Ammon's horn (tissue), 1 donor: ENCODE results near the gene OR51B5.
A peak's percentile ranks its signal among the peaks of the same experiment; 100 is the strongest.
"Not testable (repeated sequence)": the region's sequence is repeated elsewhere in the genome, so short reads cannot be mapped to it uniquely, and the experiment has no call there.

Experiments used
- DNase-seq: peaks from one replicate; pipeline ENCODE4 v3.0.0-alpha.2; 2016; ENCODE audit warnings: low spot score

The OR51B5 gene

DNA sequence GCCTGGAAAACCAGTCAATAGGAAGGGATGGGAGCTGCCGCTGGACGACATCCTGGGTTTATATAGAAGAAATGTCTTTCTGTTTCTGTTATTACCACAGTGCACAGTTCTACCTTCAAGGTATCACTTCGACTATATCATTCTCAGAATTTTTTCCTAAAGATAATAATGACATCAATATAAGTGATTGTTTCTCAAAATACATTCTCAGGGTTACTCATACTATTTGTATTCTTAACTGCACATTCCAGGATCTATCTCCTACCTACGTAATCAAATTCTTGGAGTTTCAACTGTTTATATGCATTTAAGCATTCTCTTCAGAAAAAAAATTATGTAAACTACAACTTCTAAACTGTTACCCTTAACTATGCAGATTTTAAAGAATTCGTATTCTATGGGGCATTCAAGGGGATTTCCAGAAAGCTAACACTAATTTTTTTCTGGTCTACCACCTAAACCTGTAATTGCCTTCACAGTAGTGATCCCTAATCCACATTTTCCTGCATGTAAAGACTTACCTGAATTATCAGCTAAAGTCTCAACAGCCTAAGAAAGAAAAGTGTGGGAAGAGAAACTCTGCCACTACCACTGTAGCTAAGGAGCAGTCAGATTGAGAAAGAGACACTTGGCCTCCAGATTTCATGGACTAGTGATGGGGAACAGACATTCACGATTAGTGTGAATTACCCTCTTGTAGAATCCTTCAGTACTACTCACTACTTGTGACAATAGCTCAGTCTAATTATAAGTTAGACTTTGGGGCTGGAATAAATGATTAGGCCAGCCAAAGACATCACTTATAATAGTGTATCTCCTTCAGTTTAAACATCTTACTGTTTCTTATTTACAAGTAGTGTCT lies at the start of gene OR51B5:
Gene OR51B5, minus strand, starts transcription at position 51 of the 862 bp plus-strand sequence. Its CDS starts 0 bp downstream, at position 51.
- no peak for DNase-seq

DNA sequence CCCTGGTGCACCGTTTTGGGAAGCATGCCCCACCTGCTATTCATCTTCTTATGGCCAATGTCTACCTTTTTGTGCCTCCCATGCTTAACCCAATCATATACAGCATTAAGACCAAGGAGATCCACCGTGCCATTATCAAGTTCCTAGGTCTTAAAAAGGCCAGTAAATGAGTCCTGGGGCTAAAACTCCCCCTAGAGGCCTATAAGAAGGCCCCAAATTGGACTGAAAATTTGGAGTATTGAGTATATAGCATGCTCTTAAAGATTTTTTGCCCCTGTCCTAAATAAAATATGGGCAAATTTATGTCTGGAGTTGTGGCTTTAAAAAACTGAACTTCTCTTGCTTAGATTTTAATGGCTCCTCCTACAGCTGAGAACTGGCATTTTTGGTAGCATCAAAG lies 46.9 kb upstream of the OR51B5 start:
- no peak for DNase-seq

DNA sequence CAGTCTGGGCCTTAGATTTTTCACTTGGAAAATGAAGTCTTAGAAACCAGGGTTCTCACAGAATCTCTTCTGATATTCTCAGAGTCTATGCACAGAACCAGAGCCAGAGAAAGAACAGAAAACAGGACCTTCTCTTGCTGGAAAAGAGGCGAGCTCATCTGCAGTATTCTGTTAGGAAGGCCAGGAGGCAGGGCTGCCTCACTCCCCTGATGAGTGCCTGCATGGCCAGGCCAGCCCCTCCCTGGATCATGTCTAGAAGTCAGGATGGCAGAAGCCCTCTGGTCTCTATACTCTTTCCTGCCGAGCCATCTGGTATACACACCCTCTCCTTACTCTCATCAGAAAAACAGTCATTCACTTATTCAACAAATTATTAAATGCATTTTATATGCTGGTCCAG lies 41.0 kb upstream of the OR51B5 start:
- DNase-seq: no peak

DNA sequence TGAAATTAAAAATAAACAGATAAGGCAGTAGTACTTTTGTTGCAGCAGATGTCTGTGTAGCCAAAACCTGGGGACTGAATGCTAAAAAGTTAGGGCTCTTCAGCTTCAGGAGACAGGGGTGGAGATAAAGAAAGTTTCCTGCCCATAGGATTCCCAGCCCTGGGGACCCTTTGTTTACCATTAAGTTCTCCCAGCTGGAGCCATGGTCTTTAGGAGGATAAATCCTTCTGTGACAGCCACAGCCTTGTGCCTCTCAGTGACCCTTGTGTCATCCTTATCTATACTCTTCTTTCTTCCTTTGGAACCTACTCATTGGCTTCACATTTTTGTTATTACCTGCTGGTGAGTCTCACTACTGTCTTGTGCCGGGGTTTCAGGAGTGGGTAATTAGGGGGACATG lies 40.3 kb upstream of the OR51B5 start, which contains the start of gene OR51M1:
Gene OR51M1, plus strand, starts transcription at position 237 of the 400 bp plus-strand sequence. CDS start 5,587 bp downstream, outside the sequence.
- no peak for DNase-seq

- DNase-seq: peak; percentile 58
Measured at GRCh38 chr11:5380740-5381342, 37.5 kb upstream of the OR51B5 start.

- no peak for DNase-seq
Measured at GRCh38 chr11:5369789-5370188, 26.5 kb upstream of the OR51B5 start.

DNA sequence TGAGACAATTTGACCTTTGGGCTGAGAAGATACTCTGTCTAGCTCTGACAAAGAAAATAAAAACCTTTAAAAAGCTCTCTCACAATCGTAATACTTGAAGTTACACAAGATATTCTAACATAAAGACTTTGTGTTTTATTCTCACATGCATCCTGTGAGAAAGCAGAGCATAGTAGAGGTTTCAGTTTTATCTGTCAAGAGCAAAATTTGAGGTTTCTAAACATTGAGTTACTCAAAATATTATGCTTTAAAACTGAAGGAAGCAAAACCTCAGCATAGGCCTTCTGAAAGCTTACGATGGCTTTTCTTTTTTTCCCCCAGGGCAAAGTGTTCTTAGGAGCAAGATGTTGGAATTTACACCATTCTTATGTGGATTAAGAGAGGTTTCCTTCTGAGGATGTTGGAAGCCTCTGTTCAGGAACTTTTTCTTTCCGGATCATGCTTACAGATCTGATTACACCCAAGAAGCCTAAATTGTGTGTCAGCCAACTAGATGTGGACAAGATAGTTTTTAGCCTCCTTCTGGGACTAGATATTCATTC lies 25.2 kb upstream of the OR51B5 start:
- no peak for DNase-seq

GRCh38 chr11:5367448-5368074 lies 24.2 kb upstream of the OR51B5 start:
- no peak for DNase-seq

DNA sequence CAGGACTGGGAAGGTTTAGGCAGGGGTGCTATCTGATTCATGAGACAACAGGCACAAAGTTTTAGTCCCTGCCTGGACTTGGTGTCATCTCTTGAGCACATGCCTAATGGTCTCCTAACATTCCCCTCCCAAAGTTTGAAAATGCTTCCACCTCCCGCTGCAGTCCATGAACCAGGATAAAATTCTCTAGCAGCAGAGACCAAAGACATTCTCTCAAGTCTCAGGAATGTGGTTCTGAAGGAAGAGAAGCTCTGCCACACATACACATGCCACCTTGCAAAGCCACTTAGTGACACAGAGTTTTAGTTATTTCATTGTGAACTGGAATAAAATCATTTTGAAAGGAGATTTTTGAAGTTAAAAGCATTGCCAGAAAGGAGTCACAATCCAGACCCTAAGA lies 23.5 kb upstream of the OR51B5 start:
- DNase-seq: no peak

DNA sequence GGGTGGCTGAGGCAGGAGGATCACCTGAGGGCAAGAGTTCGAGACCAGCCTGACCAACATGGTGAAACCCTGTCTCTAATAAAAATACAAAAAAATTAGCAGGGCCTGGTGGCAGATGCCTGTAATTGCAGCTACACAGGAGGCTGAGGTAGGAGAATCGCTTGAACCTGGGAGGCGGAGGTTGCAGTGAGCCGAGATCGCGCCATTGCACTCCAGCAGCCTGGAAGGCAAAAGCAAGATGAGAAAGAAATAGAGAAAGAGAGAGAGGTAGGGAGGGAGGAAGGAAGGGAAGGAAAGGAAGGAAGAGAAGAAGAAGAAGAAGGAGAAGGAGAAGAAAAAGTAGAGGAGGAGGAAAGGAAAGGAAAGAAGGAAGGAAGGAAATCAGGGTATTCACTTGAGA lies 23.0 kb upstream of the OR51B5 start:
- not testable (repeated sequence) for DNase-seq

DNA sequence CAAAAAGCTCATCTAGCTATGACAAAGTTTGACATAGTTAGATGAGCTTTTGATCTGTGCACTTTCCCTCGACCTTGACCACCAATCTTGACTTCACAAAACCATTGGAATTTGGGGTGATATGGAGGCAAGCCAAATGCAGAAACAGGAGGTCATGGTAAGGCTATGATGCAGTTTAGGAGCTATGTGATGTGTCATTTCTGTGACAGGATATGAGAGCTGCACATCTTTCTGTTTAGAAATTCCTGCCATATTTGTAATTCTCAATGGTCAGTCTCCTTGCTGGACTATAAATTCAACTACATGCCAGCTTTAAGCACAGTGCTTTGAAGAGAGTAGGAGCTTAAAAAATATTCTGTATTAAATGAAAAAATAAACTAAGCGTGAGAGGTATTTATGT lies 20.9 kb upstream of the OR51B5 start:
- DNase-seq: no peak

DNA sequence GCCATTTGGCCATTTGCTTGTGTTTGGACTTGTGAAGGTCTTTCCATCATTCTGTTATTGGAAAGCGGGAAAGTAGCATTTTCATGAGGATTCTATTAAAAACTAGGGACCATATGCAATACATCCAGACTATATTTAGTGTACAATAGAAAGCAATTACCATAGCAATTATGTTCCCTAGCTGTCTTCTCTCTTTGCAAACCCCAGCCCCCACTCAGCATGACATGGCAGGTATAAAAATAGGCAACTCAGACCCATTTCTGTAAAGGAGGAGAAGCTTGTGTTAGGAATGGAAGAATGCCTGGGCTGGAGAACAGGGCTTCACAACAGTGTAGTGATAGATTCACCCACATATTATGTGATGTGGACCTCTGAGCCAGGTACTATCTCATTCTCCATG lies 20.4 kb upstream of the OR51B5 start:
- DNase-seq: no peak

- DNase-seq: no peak
Measured at GRCh38 chr11:5362017-5362625, 18.8 kb upstream of the OR51B5 start.

DNA sequence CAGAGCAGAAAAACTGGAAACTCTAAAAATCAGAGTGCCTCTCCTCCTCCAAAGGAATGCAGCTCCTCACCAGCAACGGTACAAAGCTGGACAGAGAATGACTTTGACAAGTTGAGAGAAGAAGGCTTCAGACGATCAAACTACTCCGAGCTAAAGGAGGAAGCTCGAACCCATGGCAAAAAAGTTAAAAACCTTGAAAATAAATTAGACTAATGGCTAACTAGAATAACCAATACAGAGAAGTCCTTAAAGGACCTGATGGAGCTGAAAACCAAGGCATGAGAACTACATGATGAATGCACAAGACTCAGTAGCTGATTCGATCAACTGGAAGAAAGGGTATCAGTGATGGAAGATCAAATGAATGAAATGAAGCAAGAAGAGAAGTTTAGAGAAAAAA lies 12.7 kb upstream of the OR51B5 start:
- not testable (repeated sequence) for DNase-seq

DNA sequence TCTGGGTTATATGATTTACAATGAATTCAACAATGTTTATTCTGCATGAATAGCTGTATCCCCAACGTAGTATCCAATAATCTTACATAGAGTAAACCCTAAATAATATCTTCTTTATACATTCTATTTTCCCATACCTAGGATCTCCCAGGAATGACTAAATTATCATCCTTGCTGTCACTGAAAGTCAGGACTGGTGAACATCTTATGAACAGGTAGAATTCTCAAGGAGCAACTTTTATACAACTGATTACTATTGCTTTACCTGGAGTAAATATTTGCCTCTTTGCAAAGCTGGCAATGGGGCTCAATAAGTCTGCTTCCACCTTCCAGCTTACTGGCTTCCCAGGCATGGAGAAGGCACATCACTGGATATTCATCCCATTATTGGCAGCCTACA lies 7.9 kb upstream of the OR51B5 start, which contains the start of gene OR51B6:
Gene OR51B6, plus strand, starts transcription at position 301 of the 400 bp plus-strand sequence. Its CDS starts 0 bp downstream, at position 301.
- no peak for DNase-seq

- no peak for DNase-seq
Measured at GRCh38 chr11:5349550-5349949, 6.2 kb upstream of the OR51B5 start.

DNA sequence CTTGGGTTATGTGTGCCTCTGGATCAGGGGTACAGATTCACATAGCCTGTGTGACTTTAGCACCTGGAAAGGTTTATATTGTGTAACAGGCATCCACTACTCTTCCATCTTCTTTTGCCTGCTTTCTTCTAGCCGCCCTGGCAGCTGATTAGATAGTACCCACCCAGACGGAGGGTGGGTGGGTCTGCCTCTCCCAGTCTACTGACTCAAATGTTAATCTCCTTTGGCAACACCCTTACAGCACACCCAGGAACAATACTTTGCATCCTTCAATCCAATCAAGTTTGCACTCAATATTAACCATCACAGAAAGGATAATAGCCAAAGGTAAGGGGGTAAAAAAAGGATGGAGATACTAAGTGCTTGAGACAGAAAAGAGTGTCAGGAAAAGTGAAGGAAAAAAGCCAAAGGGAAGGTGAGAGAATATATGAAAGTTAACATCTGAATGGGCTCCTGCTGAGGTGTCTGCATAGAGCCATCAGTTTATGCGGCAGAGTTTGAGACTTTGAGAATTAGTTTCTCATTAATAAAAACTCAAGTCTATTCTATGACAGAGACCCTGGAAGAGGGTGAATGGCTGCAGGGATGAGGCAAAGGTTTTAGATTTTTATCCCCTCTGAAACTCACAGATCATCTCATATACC lies 5.3 kb upstream of the OR51B5 start:
- no peak for DNase-seq

DNA sequence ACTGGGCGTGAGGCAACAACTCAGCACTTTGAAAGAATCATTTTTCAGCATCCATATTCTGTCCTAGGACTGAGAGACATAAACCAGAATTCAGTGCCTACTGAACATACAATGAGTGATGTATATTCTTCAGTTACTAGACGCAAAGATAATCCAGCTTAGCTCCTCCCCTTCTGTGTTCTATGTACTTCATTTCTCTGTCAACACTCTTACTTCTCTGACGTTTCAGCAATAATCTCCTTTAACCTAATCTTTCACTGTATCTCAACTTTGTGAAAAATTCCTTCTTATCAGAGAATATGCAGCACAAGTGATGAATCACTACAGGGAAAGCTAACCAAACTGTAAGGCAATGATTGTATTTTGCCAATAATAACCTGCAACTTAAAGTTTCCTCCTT lies 2.5 kb upstream of the OR51B5 start:
- DNase-seq: no peak

GRCh38 chr11:5339771-5340322 lies 3.5 kb downstream of the OR51B5 start:
- DNase-seq: no peak

- not testable (repeated sequence) for DNase-seq
Measured at GRCh38 chr11:5337253-5337652, 6.1 kb downstream of the OR51B5 start.

DNA sequence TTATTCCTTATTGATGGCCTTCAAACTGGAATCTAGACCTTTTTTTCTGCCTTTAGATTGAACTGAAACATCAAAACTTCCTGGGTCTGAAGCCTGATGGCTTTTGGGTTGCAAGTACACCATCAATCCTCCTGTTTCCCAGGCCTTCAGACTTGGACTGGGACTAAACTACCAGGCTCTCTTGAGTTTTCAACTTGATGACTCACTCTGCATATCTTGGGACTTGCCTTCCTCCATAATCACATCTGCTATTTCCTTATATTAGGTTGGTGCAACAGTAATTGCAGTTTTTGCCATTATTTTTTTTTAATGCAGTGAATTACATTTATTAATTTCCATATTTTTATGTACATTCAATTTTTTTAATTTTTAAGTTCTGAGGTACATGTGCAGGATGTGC lies 7.0 kb downstream of the OR51B5 start:
- no peak for DNase-seq
